ENCODE measurements around the gene ADGRL1.

DNA sequence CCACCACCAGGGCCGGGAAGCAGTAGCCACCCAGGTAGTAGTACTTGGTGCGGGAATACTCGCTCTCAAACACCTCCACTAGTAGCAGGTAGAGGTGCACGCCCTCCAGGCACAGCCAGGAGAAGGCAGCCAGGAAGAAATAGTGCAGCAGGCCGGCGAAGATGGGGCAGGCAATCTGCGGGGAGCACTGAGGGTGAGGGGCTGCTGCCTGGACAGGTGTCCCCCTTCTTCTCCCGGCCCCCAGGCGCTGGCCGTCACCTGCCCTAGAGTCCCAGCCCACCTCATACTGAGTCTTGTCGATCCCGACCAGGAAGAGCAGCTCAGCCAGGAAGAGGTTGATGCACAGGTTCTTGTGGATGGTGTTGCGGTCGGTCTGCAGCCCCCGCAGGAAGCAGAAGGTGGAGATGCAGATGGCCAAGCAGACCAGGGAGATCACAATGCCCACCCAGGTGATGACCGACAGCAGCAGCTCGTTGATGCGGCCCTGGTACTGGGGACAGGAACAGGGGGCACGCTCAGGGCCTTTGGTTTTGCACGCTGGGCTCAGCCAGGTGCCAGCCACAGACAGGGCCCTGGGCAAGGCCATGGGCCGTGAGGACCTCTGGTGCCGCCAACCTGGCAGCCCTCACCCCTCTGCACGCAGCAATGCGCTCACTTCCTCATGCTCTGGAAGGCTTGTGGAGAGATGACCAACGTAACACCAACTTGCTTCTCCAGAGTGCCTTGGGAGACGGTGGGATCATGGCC lies 48.8 kb downstream of the ADGRL1 start:
- TF ChIP-seq RBM39 (optimal IDR thresholded peaks at IDR 0.05; ENCODE audit: low read depth, low read length) (no peak), TAF1 (IDR thresholded peaks at IDR 0.05; ENCODE audit: control insufficient read depth, extremely low read depth, insufficient read depth, low read length, severe bottlenecking) (no peak), TCF7L2 (IDR thresholded peaks at IDR 0.05; ENCODE audit: low read depth, low read length) (no peak), ELF4 (CRISPR knock-in tag; IDR thresholded peaks at IDR 0.05) (no peak), CBX1 (IDR thresholded peaks at IDR 0.05; ENCODE audit: low read depth) (no peak), POLR2A (conservative IDR thresholded peaks at IDR 0.05) (no peak), TARDBP (IDR thresholded peaks at IDR 0.05) (no peak), JUN (IDR thresholded peaks at IDR 0.05; ENCODE audit: borderline replicate concordance, low read depth, low read length) (no peak), JUN (CRISPR knock-in tag; IDR thresholded peaks at IDR 0.05; ENCODE audit: borderline replicate concordance) (no peak), RAD21 (CRISPR knock-in tag; conservative IDR thresholded peaks at IDR 0.05 in 1 of 2, IDR thresholded peaks at IDR 0.05 in 1 of 2) (no peak), ZNF717 (CRISPR knock-in tag; IDR thresholded peaks at IDR 0.05) (no peak), ZNF263 (CRISPR knock-in tag; IDR thresholded peaks at IDR 0.05; ENCODE audit: borderline replicate concordance) (no peak), ZNF23 (CRISPR knock-in tag; IDR thresholded peaks at IDR 0.05) (no peak)
- TF ChIP-seq, protein P1, sequence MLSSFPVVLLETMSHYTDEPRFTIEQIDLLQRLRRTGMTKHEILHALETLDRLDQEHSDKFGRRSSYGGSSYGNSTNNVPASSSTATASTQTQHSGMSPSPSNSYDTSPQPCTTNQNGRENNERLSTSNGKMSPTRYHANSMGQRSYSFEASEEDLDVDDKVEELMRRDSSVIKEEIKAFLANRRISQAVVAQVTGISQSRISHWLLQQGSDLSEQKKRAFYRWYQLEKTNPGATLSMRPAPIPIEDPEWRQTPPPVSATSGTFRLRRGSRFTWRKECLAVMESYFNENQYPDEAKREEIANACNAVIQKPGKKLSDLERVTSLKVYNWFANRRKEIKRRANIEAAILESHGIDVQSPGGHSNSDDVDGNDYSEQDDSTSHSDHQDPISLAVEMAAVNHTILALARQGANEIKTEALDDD (IDR thresholded peaks at IDR 0.05) = no peak
- TF ChIP-seq, protein P2, sequence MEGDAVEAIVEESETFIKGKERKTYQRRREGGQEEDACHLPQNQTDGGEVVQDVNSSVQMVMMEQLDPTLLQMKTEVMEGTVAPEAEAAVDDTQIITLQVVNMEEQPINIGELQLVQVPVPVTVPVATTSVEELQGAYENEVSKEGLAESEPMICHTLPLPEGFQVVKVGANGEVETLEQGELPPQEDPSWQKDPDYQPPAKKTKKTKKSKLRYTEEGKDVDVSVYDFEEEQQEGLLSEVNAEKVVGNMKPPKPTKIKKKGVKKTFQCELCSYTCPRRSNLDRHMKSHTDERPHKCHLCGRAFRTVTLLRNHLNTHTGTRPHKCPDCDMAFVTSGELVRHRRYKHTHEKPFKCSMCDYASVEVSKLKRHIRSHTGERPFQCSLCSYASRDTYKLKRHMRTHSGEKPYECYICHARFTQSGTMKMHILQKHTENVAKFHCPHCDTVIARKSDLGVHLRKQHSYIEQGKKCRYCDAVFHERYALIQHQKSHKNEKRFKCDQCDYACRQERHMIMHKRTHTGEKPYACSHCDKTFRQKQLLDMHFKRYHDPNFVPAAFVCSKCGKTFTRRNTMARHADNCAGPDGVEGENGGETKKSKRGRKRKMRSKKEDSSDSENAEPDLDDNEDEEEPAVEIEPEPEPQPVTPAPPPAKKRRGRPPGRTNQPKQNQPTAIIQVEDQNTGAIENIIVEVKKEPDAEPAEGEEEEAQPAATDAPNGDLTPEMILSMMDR (IDR thresholded peaks at IDR 0.05 in 2 of 3, conservative IDR thresholded peaks at IDR 0.05 in 1 of 3; ENCODE audit: insufficient read depth in 2 of 3, low read depth in 1 of 3, low read length in 3 of 3) = no peak
